HepG2 (cell line): ENCODE measurements around the gene DNM3.

Experiments used
- FOXK1 ChIP-seq: sonication (generic); formaldehyde crosslinking; IDR thresholded peaks from 2 replicates; pipeline ENCODE4 v1.4.0; 2020; ENCODE audit warnings: low read depth, missing genetic modification reagents, borderline replicate concordance
- SOX6 ChIP-seq, 2 experiments: fragments of 450-650 bp in 1 of 2; sonication (generic) in 1 of 2; formaldehyde crosslinking in 1 of 2; IDR thresholded peaks; 2 replicates each; pipeline versions ENCODE4 v1.4.0 to v1.6.1; 2017 to 2020; ENCODE audit warnings: antibody characterized with exemption in 1 of 2, mild to moderate bottlenecking in 1 of 2, missing genetic modification reagents in 1 of 2
- ZC3H4 ChIP-seq: sonication (generic); formaldehyde crosslinking; IDR thresholded peaks from 2 replicates; pipeline ENCODE4 v1.4.0; 2020; ENCODE audit warnings: missing genetic modification reagents, borderline replicate concordance
- ZNF83 ChIP-seq: sonication (generic); formaldehyde crosslinking; IDR thresholded peaks from 2 replicates; pipeline ENCODE4 v1.4.0; 2020; ENCODE audit warnings: missing genetic modification reagents, mild to moderate bottlenecking, borderline replicate concordance
- ZSCAN29 ChIP-seq: sonication (generic); formaldehyde crosslinking; conservative IDR thresholded peaks from 2 replicates; pipeline ENCODE4 v1.4.0; 2020; ENCODE audit warnings: mild to moderate bottlenecking, missing genetic modification reagents

DNA sequence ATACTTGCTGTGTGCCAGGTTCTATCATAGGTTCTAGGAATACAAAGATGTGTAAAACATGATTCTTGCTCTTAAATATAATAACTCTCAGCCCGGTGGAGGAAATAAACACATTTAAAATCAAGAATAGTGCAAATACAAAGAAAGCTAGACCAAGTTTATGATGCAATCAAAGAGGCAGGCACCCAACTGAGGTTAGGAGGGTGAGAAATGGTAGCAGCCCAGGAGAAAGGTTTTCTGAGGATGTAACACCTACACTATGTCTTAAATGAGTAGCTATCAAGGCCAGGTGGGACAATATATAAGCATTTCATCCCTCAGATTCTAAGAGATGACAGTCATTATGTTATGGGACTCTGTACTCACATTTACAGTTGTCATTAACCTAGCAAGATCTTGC, 612.3 kb downstream of the DNM3 start:
- TF ChIP-seq ZNF83 (CRISPR knock-in tag) (no peak), SOX6 (IDR thresholded peaks at IDR 0.05) (no peak), SOX6 (CRISPR knock-in tag; IDR thresholded peaks at IDR 0.05) (no peak), ZC3H4 (CRISPR knock-in tag) (no peak), ZSCAN29 (CRISPR knock-in tag) (no peak), FOXK1 (CRISPR knock-in tag) (no peak)
